ENCODE measurements around the gene HDAC11. TPM values are rescaled to one million over a fixed set of nuclear protein-coding genes. Genes with fewer than 3 reads are reported as not detected.

Gene HDAC11
- polyA plus RNA-seq, 2 of the 4 experiments (the other 2 are of a cell fraction), result 5.6 to 8.4 TPM

DNA sequence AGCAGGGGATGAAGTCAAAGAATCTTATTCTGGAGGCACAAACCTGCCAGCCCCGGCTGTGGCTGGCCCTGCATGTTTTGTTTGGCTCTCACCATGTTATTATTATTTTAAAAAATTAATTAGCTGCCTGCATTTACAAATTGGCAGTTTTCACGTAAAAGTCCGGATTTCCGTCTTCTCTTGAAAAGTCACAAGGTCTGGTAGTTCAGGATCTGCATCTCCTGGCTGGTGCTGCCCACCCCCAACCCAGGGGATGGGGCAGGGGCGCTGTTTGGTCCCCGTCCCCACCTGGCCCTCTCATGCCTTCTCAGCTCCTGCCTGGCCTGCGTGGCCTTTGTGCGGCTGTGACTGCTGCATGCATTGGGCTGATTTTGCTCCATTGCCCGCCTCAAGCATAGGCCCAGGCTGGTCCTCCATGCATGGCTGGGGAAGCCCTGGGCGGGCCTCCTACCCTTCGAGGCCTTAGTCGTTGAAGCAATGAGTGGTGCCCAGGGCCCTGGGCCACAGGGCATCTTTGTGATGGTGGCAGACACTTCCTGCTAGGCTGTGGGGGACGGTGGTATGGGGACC, 70.8 kb downstream of the HDAC11 start:
- no peak overlapping the region for H3K27ac ChIP-seq
- DNase-seq (ENCODE audit: low read depth in 1 of 2, low spot score in 1 of 2) (no peak), ATAC-seq (no peak), FAIRE-seq (no peak)
- CTCF ChIA-PET, result interaction anchor here (0.8 to 2.9 kb wide), 5 partner anchors 44 to 105 kb away, joined by 3 to 13 read pairs (median 5); no protein-coding TSS in a partner anchor
- TF ChIP-seq HOXA7 (CRISPR knock-in tag; IDR thresholded peaks at IDR 0.05) (no peak), HOXB13 (CRISPR knock-in tag; IDR thresholded peaks at IDR 0.05; ENCODE audit: low read depth) (no peak), CHD4 (IDR thresholded peaks at IDR 0.05; ENCODE audit: borderline replicate concordance) (no peak), CBX2 (IDR thresholded peaks at IDR 0.05; ENCODE audit: borderline replicate concordance, low read depth) (no peak), CHD2 (IDR thresholded peaks at IDR 0.05; ENCODE audit: low read length, partially characterized antibody) (no peak), ZNF302 (CRISPR knock-in tag; IDR thresholded peaks at IDR 0.05) (no peak), HMGXB4 (CRISPR knock-in tag; IDR thresholded peaks at IDR 0.05; ENCODE audit: borderline replicate concordance) (no peak), HDAC2 (IDR thresholded peaks at IDR 0.05) (no peak), CEBPB (IDR thresholded peaks at IDR 0.05) (no peak), CTCF (IDR thresholded peaks at IDR 0.05) (no peak), FOSB (CRISPR knock-in tag; IDR thresholded peaks at IDR 0.05) (no peak), PBX3 (IDR thresholded peaks at IDR 0.05) (no peak)
- TF ChIP-seq, protein P1, sequence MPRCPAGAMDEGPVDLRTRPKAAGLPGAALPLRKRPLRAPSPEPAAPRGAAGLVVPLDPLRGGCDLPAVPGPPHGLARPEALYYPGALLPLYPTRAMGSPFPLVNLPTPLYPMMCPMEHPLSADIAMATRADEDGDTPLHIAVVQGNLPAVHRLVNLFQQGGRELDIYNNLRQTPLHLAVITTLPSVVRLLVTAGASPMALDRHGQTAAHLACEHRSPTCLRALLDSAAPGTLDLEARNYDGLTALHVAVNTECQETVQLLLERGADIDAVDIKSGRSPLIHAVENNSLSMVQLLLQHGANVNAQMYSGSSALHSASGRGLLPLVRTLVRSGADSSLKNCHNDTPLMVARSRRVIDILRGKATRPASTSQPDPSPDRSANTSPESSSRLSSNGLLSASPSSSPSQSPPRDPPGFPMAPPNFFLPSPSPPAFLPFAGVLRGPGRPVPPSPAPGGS (IDR thresholded peaks at IDR 0.05), result no peak
- WGBS (ENCODE audit: missing lambda C conversion rate), result 92% methylated on average over 11 of the region's 13 CpGs
- POLR2A ChIA-PET, result no interaction called here
- peaks cover 17% of the 10 kb centered on the region for H3K4me1 ChIP-seq
- no peak overlapping the region for H3K4me2 ChIP-seq
- no peak overlapping the region for H3K4me3 ChIP-seq
- no peaks in the 10 kb centered on the region for H3K9me3 ChIP-seq

GRCh38 chr3:13552857-13553652, 72.9 kb downstream of the HDAC11 start:
- WGBS (ENCODE audit: missing lambda C conversion rate), result 70% methylated on average over 28 of the region's 28 CpGs
- CTCF ChIA-PET, result interaction anchor here (1.2 to 2.9 kb wide), 3 partner anchors 57 to 95 kb away, joined by 4 to 12 read pairs (median 4); no protein-coding TSS in a partner anchor

More at GRCh38 chr3:13552857-13553652, 72.9 kb downstream of the HDAC11 start:
- ATAC-seq, result no peak
- Histone ChIP-seq H3K27ac (no peak overlapping the region), H3K4me1 (0 out of 3 replicates have a peak, but pooled peaks cover 5% of the 10 kb centered on the region), H3K4me3 (no peak overlapping the region), H3K9me3 (no peaks in the 10 kb centered on the region), H3K4me2 (no peak overlapping the region)
- POLR2A ChIA-PET, result no interaction called here
- no peak for DNase-seq (ENCODE audit: low read depth in 1 of 2, low spot score in 1 of 2)
- TF ChIP-seq FOXS1 (CRISPR knock-in tag; IDR thresholded peaks at IDR 0.05), result no peak
- TF ChIP-seq ZFP36 (IDR thresholded peaks at IDR 0.05; ENCODE audit: borderline replicate concordance, partially characterized antibody), result peak; percentile 69
- TF ChIP-seq E2F6 (IDR thresholded peaks at IDR 0.05; ENCODE audit: borderline replicate concordance, low read depth), result no peak
- no peak for TF ChIP-seq POLR2A (IDR thresholded peaks at IDR 0.05; ENCODE audit: low read length)
- TF ChIP-seq POLR2AphosphoS2 (conservative IDR thresholded peaks at IDR 0.05; ENCODE audit: low read length), result no peak
- no peak for TF ChIP-seq RARB (CRISPR knock-in tag; IDR thresholded peaks at IDR 0.05)
- FAIRE-seq, result no peak

Measured in A549 (cell line).